Retinal pigment epithelial cell (primary cell): Measurements from ENCODE around the gene ZAP70.
"Not testable (repeated sequence)": the region's sequence is repeated elsewhere in the genome, so short reads cannot be mapped to it uniquely, and the experiment has no call there.

Source experiments
- DNase-seq: peaks from one replicate; pipeline ENCODE4 v3.0.0-alpha.2; 2010; ENCODE audit warnings: low read depth
- H3K4me3 ChIP-seq: 2 replicates; pipeline ENCODE4 v1.5.1; 2011; ENCODE audit warnings: mild to moderate bottlenecking, low read length, control low read depth, moderate library complexity
- CTCF ChIP-seq: conservative IDR thresholded peaks from 2 replicates; pipeline ENCODE4 v1.5.1; 2011; ENCODE audit warnings: low read depth, low read length, control low read depth, inconsistent platforms

The ZAP70 gene

GRCh38 chr2:97713296-97714083, at the start of gene ZAP70:
TSS of gene ZAP70 (plus strand) at chr2:97713576. CDS start at chr2:97724037, 10,461 bp downstream.
- TF ChIP-seq CTCF = no peak
- DNase-seq = no peak
- no peak within 1 kb of the TSS for H3K4me3 ChIP-seq

GRCh38 chr2:97663626-97663961, 49.8 kb upstream of the ZAP70 start:
- no peak for TF ChIP-seq CTCF
- DNase-seq = no peak
- H3K4me3 ChIP-seq = peak overlapping the region; percentile 79

- peak within 1 kb of the TSS; percentile 79 for H3K4me3 ChIP-seq
- DNase-seq = peak; percentile 93
- TF ChIP-seq CTCF = peak; percentile 70
Observed at GRCh38 chr2:97663962-97664635, 49.3 kb upstream of the ZAP70 start, which contains the start of gene ACTR1B. TSS of gene ACTR1B (minus strand) at chr2:97664044. CDS start at chr2:97663890, 154 bp downstream.

GRCh38 chr2:97664636-97664970, 48.8 kb upstream of the ZAP70 start:
- no peak for DNase-seq
- no peak for TF ChIP-seq CTCF
- H3K4me3 ChIP-seq = peak overlapping the region; percentile 75

GRCh38 chr2:97669448-97669847, 43.9 kb upstream of the ZAP70 start, which contains the start of gene C2orf92:
TSS of gene C2orf92 (plus strand) at chr2:97669713. CDS start at chr2:97669789, 76 bp downstream.
- no peak for DNase-seq
- TF ChIP-seq CTCF = no peak

GRCh38 chr2:97670471-97670870, 42.9 kb upstream of the ZAP70 start:
- no peak for TF ChIP-seq CTCF
- no peak for DNase-seq

More at GRCh38 chr2:97669448-97669847, 43.9 kb upstream of the ZAP70 start, which contains the start of gene C2orf92:
- no peak within 1 kb of the TSS for H3K4me3 ChIP-seq

GRCh38 chr2:97671526-97671925, 41.9 kb upstream of the ZAP70 start:
- DNase-seq = no peak
- no peak for TF ChIP-seq CTCF
- no peak overlapping the region for H3K4me3 ChIP-seq

More at GRCh38 chr2:97670471-97670870, 42.9 kb upstream of the ZAP70 start:
- H3K4me3 ChIP-seq = no peak overlapping the region

- not testable (repeated sequence) for DNase-seq, H3K4me3 ChIP-seq
Observed at GRCh38 chr2:97672606-97673140, 40.7 kb upstream of the ZAP70 start.
